HCT116 (cell line): Measurements from ENCODE around the gene UBTD1. TPM values are rescaled to one million over a fixed set of nuclear protein-coding genes. Genes with fewer than 3 reads are reported as not detected.

Experiments used
- ATAC-seq: fragments of 200-7000 bp; cut with Tn5 transposase; 2 replicates; pipeline ENCODE4 v1.9.1; 2020; ENCODE audit warnings: mild to moderate bottlenecking, moderate library complexity
- BruUV-seq: library from RNA; stranded (reverse); fragments of 400-500 nt; replicated peaks from 2 replicates; lab custom pipeline; 2021; lab: Mats Ljungman, UMichigan
- CTCF ChIA-PET: fragments of 300-600 bp; sonication (Branson Sonifier 250); formaldehyde crosslinking; loops from one replicate; lab custom pipeline; 2021; ENCODE audit warnings: antibody characterized with exemption; lab: Charles Lee
- POLR2A ChIA-PET: fragments of 300-600, 350-600 bp; sonication (Branson Sonifier 250); formaldehyde crosslinking; loops from one replicate; lab custom pipeline; 2021; ENCODE audit warnings: antibody characterized with exemption; lab: Charles Lee
- RAD21 ChIA-PET, 2 experiments: fragments of 300-600 bp; sonication (Branson Sonifier 250); formaldehyde crosslinking; loops; one replicate each; lab custom pipeline; 2023; ENCODE audit warnings: low total read pairs in 2 of 2; ENCODE audit not compliant: uncharacterized antibody in 2 of 2, unreplicated experiment in 2 of 2, low non-redundant PET in 1 of 2; lab: Charles Lee
- DNase-seq: peaks from one replicate; pipeline ENCODE4 v3.0.0-alpha.2; 2010; ENCODE audit warnings: low read depth, low spot score
- H2AFZ ChIP-seq: fragments of 200-600 bp; shearing (Covaris generic), sonication (generic); 2 replicates; pipeline ENCODE4 v1.6.1; 2017; ENCODE audit warnings: low read depth, mixed run types, mixed read lengths, antibody characterized with exemption, low read length; ENCODE audit not compliant: poor library complexity, severe bottlenecking
- H3K27ac ChIP-seq: 2 replicates; pipeline ENCODE4 v1.5.1; 2012; ENCODE audit warnings: low read depth, low read length
- H3K27me3 ChIP-seq: fragments of 200-600 bp; sonication (generic); 2 replicates; pipeline ENCODE4 v1.6.1; 2016; ENCODE audit warnings: mixed run types, low read length, mixed read lengths; ENCODE audit not compliant: insufficient read depth
- H3K36me3 ChIP-seq, 2 experiments: fragments of 200-500 bp in 1 of 2; fragments of 200-600 bp in 1 of 2; sonication (Bioruptor generic) in 1 of 2; sonication (generic) in 1 of 2; 2 replicates each; pipeline versions ENCODE4 v1.5.1 to v1.6.1; 2014 to 2016; ENCODE audit warnings: low read length in 2 of 2, inconsistent platforms in 1 of 2, mixed read lengths in 1 of 2, mixed run types in 1 of 2; ENCODE audit not compliant: insufficient read depth in 2 of 2, control insufficient read depth in 1 of 2
- H3K4me1 ChIP-seq, 2 experiments: fragments of 200-600 bp in 1 of 2; sonication (generic) in 1 of 2; 2 replicates each; pipeline versions ENCODE4 v1.5.1 to v1.6.1; 2012 to 2017; ENCODE audit warnings: low read length in 2 of 2, inconsistent platforms in 1 of 2, mild to moderate bottlenecking in 1 of 2, mixed read lengths in 1 of 2, mixed run types in 1 of 2, moderate library complexity in 1 of 2; ENCODE audit not compliant: insufficient read depth in 2 of 2, control insufficient read depth in 1 of 2
- H3K4me2 ChIP-seq: fragments of 200-600 bp; sonication (generic); 2 replicates; pipeline ENCODE4 v1.6.1; 2017; ENCODE audit warnings: mixed run types, low read length, mixed read lengths
- H3K4me3 ChIP-seq, 2 experiments: fragments of 200-600 bp in 1 of 2; sonication (generic) in 1 of 2; replicated peaks in 1 of 2; 2 replicates each; pipeline ENCODE4 v1.5.1; 2011 to 2016; ENCODE audit warnings: low read length in 2 of 2, control low read depth in 1 of 2, low read depth in 1 of 2, mild to moderate bottlenecking in 1 of 2, mixed read lengths in 1 of 2, mixed run types in 1 of 2
- H3K79me2 ChIP-seq: fragments of 200-600 bp; sonication (generic); 2 replicates; pipeline ENCODE4 v1.6.1; 2017; ENCODE audit warnings: mild to moderate bottlenecking, mixed run types, low read length, moderate library complexity, mixed read lengths; ENCODE audit not compliant: insufficient read depth
- H3K9ac ChIP-seq: fragments of 200-600 bp; sonication (generic); 2 replicates; pipeline ENCODE4 v1.6.1; 2016; ENCODE audit warnings: low read length, mixed read lengths
- H3K9me2 ChIP-seq: fragments of 200-600 bp; sonication (generic), shearing (Covaris generic); 2 replicates; pipeline ENCODE4 v1.6.1; 2017; ENCODE audit warnings: mixed run types, mild to moderate bottlenecking, moderate library complexity; ENCODE audit not compliant: insufficient read depth
- H3K9me3 ChIP-seq, 2 experiments: fragments of 200-500 bp in 1 of 2; fragments of 200-600 bp in 1 of 2; sonication (Bioruptor generic) in 1 of 2; sonication (generic) in 1 of 2; 2 replicates each; pipeline ENCODE4 v1.6.1; 2014 to 2017; ENCODE audit warnings: low read length in 2 of 2, mixed read lengths in 2 of 2, inconsistent platforms in 1 of 2, low read depth in 1 of 2, mild to moderate bottlenecking in 1 of 2, mixed run types in 1 of 2, moderate library complexity in 1 of 2; ENCODE audit not compliant: control insufficient read depth in 1 of 2, insufficient read depth in 1 of 2
- H4K20me1 ChIP-seq: fragments of 200-600 bp; sonication (generic), shearing (Covaris generic); 2 replicates; pipeline ENCODE4 v1.6.1; 2017; ENCODE audit warnings: mixed run types, mild to moderate bottlenecking, moderate library complexity; ENCODE audit not compliant: insufficient read depth
- CBX3 ChIP-seq: IDR thresholded peaks from 2 replicates; pipeline ENCODE4 v1.6.1; 2012; ENCODE audit warnings: low read depth
- CEBPB ChIP-seq: IDR thresholded peaks from 2 replicates; pipeline ENCODE4 v1.6.1; 2012; ENCODE audit warnings: low read depth
- CTCF ChIP-seq, 3 experiments: fragments of 200-600 bp in 1 of 3; sonication (generic) in 1 of 3; IDR thresholded peaks in 2 of 3; conservative IDR thresholded peaks in 1 of 3; 2 replicates each; pipeline ENCODE4 v1.5.1; 2012 to 2017; ENCODE audit warnings: low read depth in 2 of 3, low read length in 2 of 3, antibody characterized with exemption in 1 of 3, borderline replicate concordance in 1 of 3, control low read depth in 1 of 3, mild to moderate bottlenecking in 1 of 3, mixed read lengths in 1 of 3, mixed run types in 1 of 3, moderate library complexity in 1 of 3; ENCODE audit not compliant: insufficient read depth in 1 of 3
- EGR1 ChIP-seq: IDR thresholded peaks from 2 replicates; pipeline ENCODE4 v1.6.1; 2012; ENCODE audit warnings: low read depth
- ELF1 ChIP-seq: IDR thresholded peaks from 2 replicates; pipeline ENCODE4 v1.6.1; 2012; ENCODE audit warnings: low read depth, borderline replicate concordance
- EZH2phosphoT487 ChIP-seq: fragments of 200-600 bp; IDR thresholded peaks from 2 replicates; pipeline ENCODE4 v1.6.1; 2018; ENCODE audit warnings: antibody characterized with exemption, borderline replicate concordance
- JUND ChIP-seq: IDR thresholded peaks from 2 replicates; pipeline ENCODE4 v1.6.1; 2012
- POLR2A ChIP-seq: IDR thresholded peaks from 2 replicates; pipeline ENCODE4 v1.7.0; 2011; ENCODE audit warnings: borderline replicate concordance; ENCODE audit not compliant: insufficient read depth, insufficient read length; ENCODE audit errors: extremely low read depth
- POLR2AphosphoS5 ChIP-seq: IDR thresholded peaks from 2 replicates; pipeline ENCODE4 v1.6.1; 2011; ENCODE audit warnings: mild to moderate bottlenecking, low read depth, low read length, moderate library complexity
- RAD21 ChIP-seq: IDR thresholded peaks from 2 replicates; pipeline ENCODE4 v1.6.1; 2012; ENCODE audit warnings: low read depth, mild to moderate bottlenecking
- SIN3A ChIP-seq: IDR thresholded peaks from 2 replicates; pipeline ENCODE4 v1.6.1; 2012; ENCODE audit warnings: low read depth
- SP1 ChIP-seq: IDR thresholded peaks from 2 replicates; pipeline ENCODE4 v1.6.1; 2012; ENCODE audit warnings: low read depth
- SRF ChIP-seq: IDR thresholded peaks from 2 replicates; pipeline ENCODE4 v1.6.1; 2012; ENCODE audit warnings: low read depth
- TCF7L2 ChIP-seq: IDR thresholded peaks from 2 replicates; pipeline ENCODE4 v1.7.0; 2011; ENCODE audit warnings: borderline replicate concordance, inconsistent platforms; ENCODE audit not compliant: insufficient read depth, insufficient read length; ENCODE audit errors: extremely low read depth
- YY1 ChIP-seq: IDR thresholded peaks from 2 replicates; pipeline ENCODE4 v1.6.1; 2011; ENCODE audit warnings: low read length, low read depth, moderate library complexity, mild to moderate bottlenecking; ENCODE audit not compliant: insufficient replicate concordance; ENCODE audit errors: extremely low read depth
- ZFX ChIP-seq: fragments of 450-650 bp; IDR thresholded peaks from 2 replicates; pipeline ENCODE4 v1.6.1; 2017
- ZNF274 ChIP-seq: fragments of 200-500 bp; sonication (Bioruptor generic); IDR thresholded peaks from 2 replicates; pipeline ENCODE4 v1.6.1; 2014; ENCODE audit warnings: mild to moderate bottlenecking, low read depth, low read length, inconsistent platforms
- intact Hi-C: fragments of 100-400 bp; cut with micrococcal nuclease; formaldehyde crosslinking; loops from 2 replicates; pipeline ENCODE4 v1.10.0; 2022
- total RNA-seq: library from RNA; stranded (reverse); gene quantifications from one replicate; pipeline ENCODE4 v1.2.1, GENCODE V29; 2021; ENCODE audit not compliant: unreplicated experiment
- TF ChIP-seq, protein P1 (sequence below): IDR thresholded peaks from 2 replicates; pipeline ENCODE4 v1.6.1; 2012
- TF ChIP-seq, protein P2 (sequence below): IDR thresholded peaks from 2 replicates; pipeline ENCODE4 v1.6.1; 2012; ENCODE audit warnings: low read depth

Gene UBTD1
- total RNA-seq, 1 experiment from 2014 or later: 12.8 TPM

DNA sequence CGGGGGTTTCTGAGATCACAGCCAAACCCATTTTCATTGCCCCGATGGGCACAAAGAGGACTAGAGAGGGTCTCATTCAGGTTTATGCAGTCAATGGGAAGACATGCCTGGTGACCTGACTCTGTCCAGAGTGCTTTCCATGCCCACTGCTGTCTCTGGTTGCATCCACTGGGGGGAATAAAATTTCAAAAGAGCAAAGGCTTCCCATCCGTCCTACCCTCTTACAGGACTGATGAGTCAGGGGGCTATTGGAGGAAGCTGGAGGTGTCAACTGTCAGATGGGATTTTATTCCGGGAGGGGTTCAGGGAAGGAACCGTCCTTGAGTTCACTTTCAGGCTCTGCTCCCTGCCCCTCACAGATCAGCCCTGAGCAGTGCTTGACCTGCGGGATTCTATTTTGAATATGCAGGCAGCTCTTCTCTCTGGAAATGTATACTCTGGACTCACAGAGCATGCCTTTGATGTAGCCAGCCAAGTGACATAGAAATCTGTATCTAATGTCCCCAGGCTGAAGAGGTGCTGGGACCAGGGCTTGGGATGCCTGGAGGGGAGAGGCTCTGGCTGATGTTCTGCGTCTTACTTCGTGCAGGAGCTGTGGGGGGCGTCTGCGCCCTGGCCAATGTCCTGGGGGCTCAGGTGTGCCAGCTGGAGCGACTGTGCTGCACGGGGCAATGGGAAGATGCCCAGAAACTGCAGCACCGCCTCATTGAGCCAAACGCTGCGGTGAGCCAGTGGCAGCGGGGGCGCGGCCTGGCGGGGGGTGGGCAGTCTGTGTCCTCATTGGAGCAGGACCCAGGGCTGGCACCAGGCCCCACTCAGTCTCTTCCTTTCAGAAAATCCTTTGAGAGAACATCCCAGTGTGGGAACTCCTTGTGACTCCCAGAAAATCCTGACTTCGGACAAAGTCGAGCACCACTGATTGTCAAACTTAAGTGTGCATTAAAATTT is 102.8 kb downstream of the UBTD1 start:
- CTCF ChIA-PET: no interaction called here
- H3K9ac ChIP-seq: no peak overlapping the region
- RAD21 ChIA-PET: no interaction called here
- H4K20me1 ChIP-seq: no peaks in the 10 kb centered on the region
- H3K79me2 ChIP-seq: no peaks in the 10 kb centered on the region
- POLR2A ChIA-PET: no interaction called here
- intact Hi-C loops: no loop called here
- DNase-seq: no peak
- H3K4me1 ChIP-seq: peaks cover 17 to 20% of the 10 kb centered on the region in 2 experiments
- no peaks in the 10 kb centered on the region for H3K27me3 ChIP-seq
- TF ChIP-seq YY1 (no peak), POLR2A (no peak), ZNF274 (no peak), TCF7L2 (no peak), JUND (no peak), ELF1 (no peak), EZH2phosphoT487 (no peak), RAD21 (no peak), ZFX (no peak), SRF (no peak), CBX3 (no peak), CEBPB (no peak), SIN3A (no peak), POLR2AphosphoS5 (no peak), SP1 (no peak), CTCF (IDR thresholded peaks at IDR 0.05 in 2 of 3, conservative IDR thresholded peaks at IDR 0.05 in 1 of 3; ENCODE audit: borderline replicate concordance in 1 of 3, insufficient read depth in 1 of 3, low read depth in 2 of 3, low read length in 2 of 3) (no peak), EGR1 (no peak)
- TF ChIP-seq, protein P1, sequence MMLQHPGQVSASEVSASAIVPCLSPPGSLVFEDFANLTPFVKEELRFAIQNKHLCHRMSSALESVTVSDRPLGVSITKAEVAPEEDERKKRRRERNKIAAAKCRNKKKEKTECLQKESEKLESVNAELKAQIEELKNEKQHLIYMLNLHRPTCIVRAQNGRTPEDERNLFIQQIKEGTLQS: no peak
- TF ChIP-seq, protein P2, sequence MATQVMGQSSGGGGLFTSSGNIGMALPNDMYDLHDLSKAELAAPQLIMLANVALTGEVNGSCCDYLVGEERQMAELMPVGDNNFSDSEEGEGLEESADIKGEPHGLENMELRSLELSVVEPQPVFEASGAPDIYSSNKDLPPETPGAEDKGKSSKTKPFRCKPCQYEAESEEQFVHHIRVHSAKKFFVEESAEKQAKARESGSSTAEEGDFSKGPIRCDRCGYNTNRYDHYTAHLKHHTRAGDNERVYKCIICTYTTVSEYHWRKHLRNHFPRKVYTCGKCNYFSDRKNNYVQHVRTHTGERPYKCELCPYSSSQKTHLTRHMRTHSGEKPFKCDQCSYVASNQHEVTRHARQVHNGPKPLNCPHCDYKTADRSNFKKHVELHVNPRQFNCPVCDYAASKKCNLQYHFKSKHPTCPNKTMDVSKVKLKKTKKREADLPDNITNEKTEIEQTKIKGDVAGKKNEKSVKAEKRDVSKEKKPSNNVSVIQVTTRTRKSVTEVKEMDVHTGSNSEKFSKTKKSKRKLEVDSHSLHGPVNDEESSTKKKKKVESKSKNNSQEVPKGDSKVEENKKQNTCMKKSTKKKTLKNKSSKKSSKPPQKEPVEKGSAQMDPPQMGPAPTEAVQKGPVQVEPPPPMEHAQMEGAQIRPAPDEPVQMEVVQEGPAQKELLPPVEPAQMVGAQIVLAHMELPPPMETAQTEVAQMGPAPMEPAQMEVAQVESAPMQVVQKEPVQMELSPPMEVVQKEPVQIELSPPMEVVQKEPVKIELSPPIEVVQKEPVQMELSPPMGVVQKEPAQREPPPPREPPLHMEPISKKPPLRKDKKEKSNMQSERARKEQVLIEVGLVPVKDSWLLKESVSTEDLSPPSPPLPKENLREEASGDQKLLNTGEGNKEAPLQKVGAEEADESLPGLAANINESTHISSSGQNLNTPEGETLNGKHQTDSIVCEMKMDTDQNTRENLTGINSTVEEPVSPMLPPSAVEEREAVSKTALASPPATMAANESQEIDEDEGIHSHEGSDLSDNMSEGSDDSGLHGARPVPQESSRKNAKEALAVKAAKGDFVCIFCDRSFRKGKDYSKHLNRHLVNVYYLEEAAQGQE: no peak
- BruUV-seq: no TSS peak
- H3K9me2 ChIP-seq: no peaks in the 10 kb centered on the region
- H3K4me2 ChIP-seq: no peak overlapping the region
- no peaks in the 10 kb centered on the region for H3K36me3 ChIP-seq
- ATAC-seq: no peak
- no peak overlapping the region for H3K4me3 ChIP-seq
- H3K9me3 ChIP-seq: no peaks in the 10 kb centered on the region
- H2AFZ ChIP-seq: no peak overlapping the region
- H3K27ac ChIP-seq: no peak overlapping the region
